Activated CD4-positive, alpha-beta T cell treated with anti-CD3 and anti-CD28 coated beads, Interleukin-2, Interleukin-6, amounts not matched to agents 100 ng/mL and 50 ng/mL, durations not matched to agents 16 hours and 8 hours (primary cell): Measurements from ENCODE around the gene ISLR.

Source experiments
- DNase-seq: peaks from one replicate; pipeline ENCODE4 v3.0.0-alpha.2; 2020

The ISLR gene

DNA sequence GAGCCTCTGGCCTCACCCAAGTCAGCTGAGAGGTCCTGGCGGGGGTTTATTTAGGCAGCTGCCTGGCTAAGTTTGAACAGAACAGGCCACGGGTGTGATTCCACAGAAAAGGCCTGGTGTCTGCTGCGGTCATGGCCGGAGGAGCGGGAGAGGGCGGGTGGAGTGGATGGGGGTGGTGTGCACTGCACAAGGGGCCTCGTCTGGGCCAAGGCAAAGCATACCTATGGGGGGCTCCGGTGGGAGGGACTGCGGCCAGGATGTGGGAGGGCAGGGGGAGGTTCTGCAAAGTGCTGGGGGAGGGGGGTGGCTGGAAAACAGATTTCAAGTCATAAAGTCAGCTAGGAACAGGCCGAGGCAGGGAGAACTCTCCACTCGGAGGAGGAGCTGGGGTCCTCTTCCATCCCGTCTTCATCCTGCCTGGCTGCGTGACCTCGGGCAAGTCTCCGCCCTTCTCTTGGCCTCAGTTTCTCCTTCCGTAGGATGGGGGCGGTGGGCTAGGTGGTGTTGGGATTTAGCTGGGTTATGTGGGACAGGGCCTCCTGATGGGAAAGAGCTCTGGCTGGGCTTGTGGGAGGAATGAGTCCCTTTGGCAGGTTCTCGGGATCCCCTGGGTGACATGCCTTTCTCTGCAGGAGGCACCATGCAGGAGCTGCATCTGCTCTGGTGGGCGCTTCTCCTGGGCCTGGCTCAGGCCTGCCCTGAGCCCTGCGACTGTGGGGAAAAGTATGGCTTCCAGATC, 878 bp downstream of the ISLR start:
- no peak for DNase-seq

DNA sequence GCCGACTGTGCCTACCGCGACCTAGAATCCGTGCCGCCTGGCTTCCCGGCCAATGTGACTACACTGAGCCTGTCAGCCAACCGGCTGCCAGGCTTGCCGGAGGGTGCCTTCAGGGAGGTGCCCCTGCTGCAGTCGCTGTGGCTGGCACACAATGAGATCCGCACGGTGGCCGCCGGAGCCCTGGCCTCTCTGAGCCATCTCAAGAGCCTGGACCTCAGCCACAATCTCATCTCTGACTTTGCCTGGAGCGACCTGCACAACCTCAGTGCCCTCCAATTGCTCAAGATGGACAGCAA, 1.4 kb downstream of the ISLR start:
- DNase-seq = no peak

DNA sequence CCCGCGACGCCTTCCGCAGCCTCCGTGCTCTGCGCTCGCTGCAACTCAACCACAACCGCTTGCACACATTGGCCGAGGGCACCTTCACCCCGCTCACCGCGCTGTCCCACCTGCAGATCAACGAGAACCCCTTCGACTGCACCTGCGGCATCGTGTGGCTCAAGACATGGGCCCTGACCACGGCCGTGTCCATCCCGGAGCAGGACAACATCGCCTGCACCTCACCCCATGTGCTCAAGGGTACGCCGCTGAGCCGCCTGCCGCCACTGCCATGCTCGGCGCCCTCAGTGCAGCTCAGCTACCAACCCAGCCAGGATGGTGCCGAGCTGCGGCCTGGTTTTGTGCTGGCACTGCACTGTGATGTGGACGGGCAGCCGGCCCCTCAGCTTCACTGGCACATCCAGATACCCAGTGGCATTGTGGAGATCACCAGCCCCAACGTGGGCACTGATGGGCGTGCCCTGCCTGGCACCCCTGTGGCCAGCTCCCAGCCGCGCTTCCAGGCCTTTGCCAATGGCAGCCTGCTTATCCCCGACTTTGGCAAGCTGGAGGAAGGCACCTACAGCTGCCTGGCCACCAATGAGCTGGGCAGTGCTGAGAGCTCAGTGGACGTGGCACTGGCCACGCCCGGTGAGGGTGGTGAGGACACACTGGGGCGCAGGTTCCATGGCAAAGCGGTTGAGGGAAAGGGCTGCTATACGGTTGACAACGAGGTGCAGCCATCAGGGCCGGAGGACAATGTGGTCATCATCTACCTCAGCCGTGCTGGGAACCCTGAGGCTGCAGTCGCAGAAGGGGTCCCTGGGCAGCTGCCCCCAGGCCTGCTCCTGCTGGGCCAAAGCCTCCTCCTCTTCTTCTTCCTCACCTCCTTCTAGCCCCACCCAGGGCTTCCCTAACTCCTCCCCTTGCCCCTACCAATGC, 2.0 kb downstream of the ISLR start:
- DNase-seq = no peak

GRCh38 chr15:74176262-74177214, 3.0 kb downstream of the ISLR start:
- DNase-seq = no peak

- no peak for DNase-seq
Measured at GRCh38 chr15:74178326-74179100, 5.0 kb downstream of the ISLR start.

DNA sequence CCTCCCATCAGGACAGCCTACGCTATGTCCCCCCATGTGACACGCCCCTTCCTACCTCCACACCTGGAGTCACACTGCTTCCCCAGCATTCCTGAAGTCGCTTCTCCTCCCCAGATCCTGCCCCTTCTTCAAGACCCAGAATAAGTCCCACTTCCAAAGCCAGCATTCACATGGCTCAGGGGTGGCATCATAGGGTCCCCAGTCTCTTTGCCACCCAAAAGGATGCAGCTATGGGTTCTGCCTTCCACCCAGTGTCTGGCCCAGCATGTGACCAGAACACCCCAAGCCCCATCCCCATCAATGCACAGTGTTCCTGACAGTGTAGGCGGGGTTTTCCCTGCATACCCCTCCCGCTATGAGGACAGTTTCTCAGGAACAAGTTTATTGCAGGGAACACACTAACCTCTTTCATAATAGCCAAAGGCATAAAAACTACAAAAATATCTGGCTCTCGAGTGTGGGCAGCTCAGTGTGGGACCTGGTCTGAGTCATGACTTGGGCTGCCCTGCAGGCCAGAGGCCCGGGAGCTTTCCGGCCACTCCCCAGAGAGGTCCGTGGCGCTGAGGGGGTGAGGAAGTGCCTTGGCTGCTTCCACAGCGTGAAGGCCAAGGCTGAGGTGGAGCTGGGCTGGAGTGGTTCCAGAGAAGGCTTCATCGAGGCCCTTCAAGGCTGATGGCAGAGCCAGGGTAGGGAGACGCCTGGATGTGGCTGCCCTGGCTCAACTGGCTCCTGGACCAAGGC, 5.8 kb downstream of the ISLR start:
- DNase-seq = no peak

- no peak for DNase-seq
Measured at GRCh38 chr15:74179983-74180880, 6.7 kb downstream of the ISLR start.

DNA sequence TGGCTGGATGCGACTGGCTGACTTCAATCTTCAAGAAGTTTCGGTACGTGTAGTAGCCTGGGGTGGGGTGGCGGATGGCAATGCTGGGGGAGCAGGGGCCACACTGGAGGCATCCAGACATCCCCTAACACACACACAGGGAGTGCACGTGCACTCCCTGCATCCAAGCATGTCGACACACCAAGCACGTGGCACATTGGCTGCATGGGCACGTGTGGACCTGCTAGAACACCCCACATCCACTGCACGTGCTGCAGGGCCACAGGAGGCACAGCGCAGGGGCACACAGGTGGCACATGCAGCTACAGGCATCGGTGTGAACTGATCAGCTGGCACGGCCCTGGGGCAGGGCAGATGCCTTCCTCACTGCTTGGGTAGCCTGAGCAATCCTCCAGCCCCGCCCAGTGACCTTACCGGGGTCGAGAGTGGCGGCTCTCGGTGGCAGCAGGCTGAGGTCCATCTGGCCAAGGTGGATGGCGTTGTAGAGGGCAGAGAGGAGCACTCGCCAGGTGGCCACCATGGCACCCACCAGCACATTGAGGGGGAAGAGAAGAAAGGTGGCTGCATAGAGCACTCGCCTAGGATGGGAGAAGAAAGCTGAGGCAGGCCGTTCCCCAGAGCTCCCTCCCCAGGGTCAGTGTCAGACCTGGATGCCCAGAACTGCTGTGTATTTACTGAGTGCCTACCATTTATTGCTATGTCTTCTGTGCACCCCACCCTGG, 7.5 kb downstream of the ISLR start:
- DNase-seq = no peak

DNA sequence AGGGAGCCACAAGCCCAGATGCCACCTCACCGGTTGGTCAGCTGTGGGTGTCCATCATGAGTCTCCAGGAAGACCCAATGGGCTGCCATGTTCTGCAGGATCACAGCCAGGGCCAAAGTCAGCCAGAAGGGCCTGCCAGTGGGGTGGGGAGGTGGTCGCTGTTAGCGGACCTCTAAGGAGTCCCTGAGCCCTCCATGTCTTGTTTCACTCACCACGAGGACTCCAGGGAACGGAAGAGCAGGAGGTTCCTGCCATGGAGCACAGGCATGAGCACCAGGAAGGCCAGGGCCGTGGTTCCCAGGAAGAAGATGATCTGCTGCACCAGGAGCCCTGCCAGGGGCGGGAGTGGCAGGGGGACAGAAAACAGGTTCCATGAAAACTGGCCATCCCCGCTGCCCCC, 8.6 kb downstream of the ISLR start:
- DNase-seq = no peak

- DNase-seq = no peak
Measured at GRCh38 chr15:74184582-74185091, 11.1 kb downstream of the ISLR start.

- DNase-seq = no peak
Measured at GRCh38 chr15:74185710-74186348, 12.3 kb downstream of the ISLR start.

DNA sequence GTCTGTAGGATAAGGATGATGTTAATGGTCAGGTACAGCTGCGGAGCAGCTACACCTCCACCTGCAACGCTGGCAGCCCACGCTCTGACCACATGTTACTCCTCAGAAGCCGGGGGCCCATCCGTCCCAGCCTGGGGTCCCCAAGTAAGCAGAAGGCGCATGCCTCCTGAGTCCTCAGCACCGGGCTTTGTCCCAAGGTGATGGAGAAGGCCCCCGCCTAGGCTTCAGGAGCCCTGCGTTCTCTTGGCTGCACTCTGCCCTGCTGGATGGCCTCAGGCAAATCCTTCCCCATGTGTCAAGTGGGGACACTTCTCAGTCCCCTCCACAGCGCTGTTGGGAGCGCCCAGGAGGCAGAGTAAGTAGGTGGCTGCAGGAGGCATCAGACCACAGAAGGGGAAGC, 14.7 kb downstream of the ISLR start:
- no peak for DNase-seq

DNA sequence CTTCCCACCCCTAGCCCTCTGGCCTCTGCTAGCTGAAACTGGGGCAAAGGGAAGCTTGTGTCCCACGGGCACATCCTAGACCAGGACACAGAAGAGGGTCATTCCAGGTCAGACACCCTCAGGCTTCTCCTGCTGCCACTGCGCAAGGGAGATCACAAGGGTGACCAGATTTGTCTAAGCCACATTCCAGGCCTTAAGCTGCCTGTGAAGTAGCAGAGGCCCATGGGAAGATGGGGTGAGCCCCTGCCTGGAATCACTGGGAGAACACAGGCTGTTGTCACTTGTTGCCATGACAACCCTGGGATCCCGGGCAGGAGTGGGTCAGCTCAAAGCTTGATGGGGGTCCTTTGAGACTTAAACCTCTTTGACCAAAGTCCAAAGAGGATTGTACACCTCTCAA, 18.3 kb downstream of the ISLR start:
- no peak for DNase-seq

DNA sequence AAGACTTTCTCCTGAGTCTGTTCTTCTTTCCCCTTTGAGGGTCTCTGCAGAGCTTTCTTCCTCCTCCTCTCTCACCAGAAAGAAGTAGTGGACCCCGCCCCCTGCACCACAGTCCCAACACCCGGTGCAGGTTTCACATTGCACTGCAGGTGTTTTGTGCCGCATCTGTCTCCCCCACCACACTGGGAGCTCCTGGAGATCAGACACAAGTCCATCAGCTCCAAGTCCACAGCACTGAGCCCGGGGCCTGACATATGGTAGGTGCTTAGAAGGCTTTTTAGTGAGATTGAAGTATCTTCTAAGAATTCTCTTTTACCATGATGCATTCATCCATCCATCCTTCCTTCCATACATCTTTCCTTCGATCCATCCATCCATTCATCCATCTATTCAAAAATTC, 19.2 kb downstream of the ISLR start:
- no peak for DNase-seq

- no peak for DNase-seq
Measured at GRCh38 chr15:74193299-74193718, 19.8 kb downstream of the ISLR start.

GRCh38 chr15:74193905-74194304, 20.4 kb downstream of the ISLR start:
- DNase-seq = no peak

DNA sequence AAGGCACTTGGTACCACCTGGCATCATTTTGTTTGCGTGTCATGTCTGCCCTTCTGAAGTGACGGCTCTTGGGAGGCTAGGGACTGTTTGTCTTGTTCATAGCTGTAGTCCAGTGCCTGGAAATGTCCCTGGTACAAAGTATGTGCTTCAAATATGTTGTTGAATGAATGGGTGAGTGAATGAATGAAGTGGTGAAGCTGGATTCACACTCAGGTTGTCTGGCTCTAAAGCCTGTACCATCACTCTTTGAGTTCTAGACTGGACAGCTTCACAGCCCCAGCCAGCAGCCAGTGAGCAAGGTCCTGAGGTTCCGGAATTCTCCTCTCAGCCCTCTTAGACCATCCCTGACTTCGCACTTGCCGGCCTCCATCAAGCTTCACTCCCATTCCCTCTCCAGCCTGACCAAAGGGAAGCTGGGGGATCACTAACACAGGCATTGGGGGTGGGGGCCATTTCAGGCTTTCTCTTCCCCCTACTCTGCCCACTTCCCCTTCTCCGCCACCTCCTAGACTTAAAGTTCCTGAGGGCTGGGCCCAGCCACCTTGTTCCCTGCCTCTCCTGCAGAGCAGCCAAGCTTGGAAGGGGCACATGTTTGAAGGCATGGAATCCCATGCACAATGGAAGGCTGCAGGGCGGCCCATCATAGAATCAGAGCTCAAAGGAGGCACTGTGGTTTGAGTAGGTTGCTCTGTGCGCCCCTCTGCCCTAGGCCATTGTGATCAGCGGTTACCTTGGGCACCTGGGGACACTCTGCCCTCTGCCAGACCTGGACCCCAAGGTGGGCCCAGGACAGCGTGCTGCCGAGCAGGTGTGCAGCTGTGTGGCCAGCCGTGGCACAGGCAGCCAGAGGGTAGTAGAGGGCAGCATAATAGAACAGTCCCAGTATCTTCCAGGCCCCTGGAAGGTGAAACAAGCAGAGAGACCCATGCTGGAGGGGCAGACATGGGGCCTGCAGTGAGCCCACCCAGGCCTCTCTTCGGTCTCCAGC, 21.4 kb downstream of the ISLR start:
- DNase-seq = no peak

- no peak for DNase-seq
Measured at GRCh38 chr15:74196175-74196574, 22.7 kb downstream of the ISLR start.
